H9 (cell line): ENCODE results near the gene NR1H2. TPM values are rescaled to one million over a fixed set of nuclear protein-coding genes. Genes with fewer than 3 reads are reported as not detected.

ENCODE experiments used
- DNase-seq: peaks from one replicate; pipeline ENCODE4 v3.0.0-alpha.2; 2017
- H2AFZ ChIP-seq: one replicate; pipeline ENCODE4 v1.6.1; 2013; ENCODE audit warnings: mild to moderate bottlenecking, low read length, control low read depth, moderate library complexity
- H2AK5ac ChIP-seq: 2 replicates; pipeline ENCODE4 v1.6.1; 2013; ENCODE audit warnings: low read length, control low read depth, mixed read lengths; ENCODE audit not compliant: insufficient read length
- H2BK120ac ChIP-seq: one replicate; pipeline ENCODE4 v1.6.1; 2013; ENCODE audit warnings: low read depth, mild to moderate bottlenecking, low read length, control low read depth, inconsistent platforms; ENCODE audit not compliant: poor library complexity, severe bottlenecking
- H2BK12ac ChIP-seq: 2 replicates; pipeline ENCODE4 v1.6.1; 2013; ENCODE audit warnings: low read length, control low read depth, mixed read lengths, low read depth; ENCODE audit not compliant: insufficient read length
- H2BK15ac ChIP-seq: 2 replicates; pipeline ENCODE4 v1.6.1; 2013; ENCODE audit warnings: low read depth, low read length, control low read depth
- H2BK20ac ChIP-seq: one replicate; pipeline ENCODE4 v1.6.1; 2013; ENCODE audit warnings: low read depth, mild to moderate bottlenecking, low read length, control low read depth, inconsistent platforms; ENCODE audit not compliant: poor library complexity, severe bottlenecking
- H2BK5ac ChIP-seq: 2 replicates; pipeline ENCODE4 v1.6.1; 2013; ENCODE audit warnings: low read length, control low read depth, mixed read lengths; ENCODE audit not compliant: insufficient read length
- H3K14ac ChIP-seq: 2 replicates; pipeline ENCODE4 v1.6.1; 2013; ENCODE audit warnings: low read length, control low read depth; ENCODE audit not compliant: insufficient read depth
- H3K18ac ChIP-seq: 2 replicates; pipeline ENCODE4 v1.6.1; 2013; ENCODE audit warnings: low read depth, mild to moderate bottlenecking, mixed read lengths, low read length, control low read depth; ENCODE audit not compliant: insufficient read length
- H3K23ac ChIP-seq: 2 replicates; pipeline ENCODE4 v1.6.1; 2013; ENCODE audit warnings: low read length, control low read depth, mixed read lengths, low read depth; ENCODE audit not compliant: insufficient read length
- H3K23me2 ChIP-seq: 2 replicates; pipeline ENCODE4 v1.6.1; 2013; ENCODE audit warnings: low read depth, mild to moderate bottlenecking, mixed read lengths, low read length, control low read depth; ENCODE audit not compliant: insufficient read length, poor library complexity, severe bottlenecking
- H3K27ac ChIP-seq: 2 replicates; pipeline ENCODE4 v1.5.1; 2013; ENCODE audit warnings: low read length, control low read depth, mixed read lengths, low read depth; ENCODE audit not compliant: insufficient read length
- H3K27me3 ChIP-seq: 2 replicates; pipeline ENCODE4 v1.6.1; 2013; ENCODE audit warnings: low read length, control low read depth, inconsistent platforms; ENCODE audit not compliant: insufficient read depth
- H3K4ac ChIP-seq: 2 replicates; pipeline ENCODE4 v1.6.1; 2013; ENCODE audit warnings: low read depth, mild to moderate bottlenecking, control low read depth, inconsistent platforms, low read length, moderate library complexity
- H3K4me1 ChIP-seq: 2 replicates; pipeline ENCODE4 v1.6.1; 2013; ENCODE audit warnings: low read length, control low read depth, inconsistent platforms; ENCODE audit not compliant: insufficient read depth
- H3K4me2 ChIP-seq: 2 replicates; pipeline ENCODE4 v1.6.1; 2013; ENCODE audit warnings: low read length, control low read depth, mixed read lengths; ENCODE audit not compliant: insufficient read length, insufficient read depth
- H3K56ac ChIP-seq: 2 replicates; pipeline ENCODE4 v1.6.1; 2013; ENCODE audit warnings: low read depth, mild to moderate bottlenecking, mixed read lengths, low read length, control low read depth; ENCODE audit not compliant: insufficient read length
- H3K79me1 ChIP-seq: 2 replicates; pipeline ENCODE4 v1.6.1; 2013; ENCODE audit warnings: low read depth, mild to moderate bottlenecking, moderate library complexity, low read length, control low read depth, inconsistent platforms; ENCODE audit not compliant: insufficient read depth, poor library complexity, severe bottlenecking
- H3K79me2 ChIP-seq: 2 replicates; pipeline ENCODE4 v1.6.1; 2013; ENCODE audit warnings: low read length, control low read depth, inconsistent platforms; ENCODE audit not compliant: insufficient read depth
- H3K9ac ChIP-seq: 2 replicates; pipeline ENCODE4 v1.6.1; 2013; ENCODE audit warnings: low read length, control low read depth, mixed read lengths; ENCODE audit not compliant: insufficient read length; ENCODE audit errors: extremely low read depth
- H3K9me3 ChIP-seq: one replicate; pipeline ENCODE4 v1.6.1; 2013; ENCODE audit warnings: low read depth, low read length, inconsistent platforms; ENCODE audit not compliant: control insufficient read depth
- H3T11ph ChIP-seq: one replicate; pipeline ENCODE4 v1.6.1; 2013; ENCODE audit warnings: mild to moderate bottlenecking, low read length, control low read depth, inconsistent platforms
- H4K20me1 ChIP-seq: one replicate; pipeline ENCODE4 v1.6.1; 2013; ENCODE audit not compliant: control insufficient read depth, insufficient read length, insufficient read depth
- H4K5ac ChIP-seq: 2 replicates; pipeline ENCODE4 v1.6.1; 2013; ENCODE audit warnings: low read depth, mild to moderate bottlenecking, mixed read lengths, low read length, control low read depth; ENCODE audit not compliant: insufficient read length
- H4K8ac ChIP-seq: replicated peaks from 2 replicates; pipeline ENCODE4 v1.6.1; 2013; ENCODE audit warnings: low read length, control low read depth, mixed read lengths, low read depth; ENCODE audit not compliant: insufficient read length
- H4K91ac ChIP-seq: 2 replicates; pipeline ENCODE4 v1.6.1; 2013; ENCODE audit warnings: low read depth, mild to moderate bottlenecking, moderate library complexity, mixed read lengths, low read length, control low read depth; ENCODE audit not compliant: insufficient read length
- H3K27ac Mint-ChIP-seq, 3 experiments: 2 replicates in 2 of 3; 3 replicates in 1 of 3; pipeline ENCODE4 v1.8.0; 2020 to 2021; ENCODE audit warnings: mixed read lengths in 3 of 3, mild to moderate bottlenecking in 1 of 3, moderate library complexity in 1 of 3
- H3K27me3 Mint-ChIP-seq: 2 replicates; pipeline ENCODE4 v1.8.0; 2021; ENCODE audit warnings: low read depth, mild to moderate bottlenecking, moderate library complexity, mixed read lengths
- H3K36me3 Mint-ChIP-seq, 3 experiments: 2 replicates in 2 of 3; 3 replicates in 1 of 3; pipeline ENCODE4 v1.8.0; 2020 to 2021; ENCODE audit warnings: low read depth in 3 of 3, mixed read lengths in 3 of 3; ENCODE audit not compliant: insufficient read depth in 1 of 3
- H3K4me1 Mint-ChIP-seq, 2 experiments: 2 replicates each; pipeline ENCODE4 v1.8.0; 2020; ENCODE audit warnings: mixed read lengths in 2 of 2
- H3K4me3 Mint-ChIP-seq, 2 experiments: 2 replicates in 1 of 2; 3 replicates in 1 of 2; pipeline ENCODE4 v1.8.0; 2020 to 2021; ENCODE audit warnings: mild to moderate bottlenecking in 2 of 2, mixed read lengths in 2 of 2, moderate library complexity in 1 of 2
- H3K9me3 Mint-ChIP-seq, 2 experiments: 2 replicates in 1 of 2; 3 replicates in 1 of 2; pipeline ENCODE4 v1.8.0; 2020; ENCODE audit warnings: mild to moderate bottlenecking in 2 of 2, mixed read lengths in 2 of 2, moderate library complexity in 1 of 2
- WGBS: extraction: QIAGEN DNeasy Blood & Tissue Kit; methylation state at CpG from one replicate; pipeline ENCODE4 v1.1.7; 2013; ENCODE audit warnings: missing lambda C conversion rate, low lambda C conversion rate, mixed read lengths; ENCODE audit not compliant: insufficient read length; ENCODE audit errors: extremely low coverage; 5-methylcytosine and 5-hydroxymethylcytosine counted together
- total RNA-seq: library from RNA; stranded (reverse); gene quantifications from 2 replicates; pipeline ENCODE4 v1.2.1, GENCODE V29; 2021
- TF ChIP-seq, protein P1 (sequence below): fragments of 200-600 bp; sonication (generic); conservative IDR thresholded peaks from 3 replicates; pipeline ENCODE4 v1.8.0; 2021; ENCODE audit warnings: antibody characterized with exemption, mild to moderate bottlenecking

The NR1H2 gene
- total RNA-seq, 1 experiment from 2014 or later, result 33.2 TPM

- Histone ChIP-seq H3K4ac (no peak overlapping the region), H2BK5ac (no peak overlapping the region), H3K23ac (no peak overlapping the region), H3K23me2 (peaks cover 3% of the 10 kb centered on the region), H4K5ac (no peak overlapping the region), H3T11ph (no peak overlapping the region), H3K14ac (no peak overlapping the region), H2BK12ac (no peak overlapping the region), H2AFZ (no peak overlapping the region), H2AK5ac (no peak overlapping the region), H4K20me1 (no peaks in the 10 kb centered on the region), H3K79me1 (no peaks in the 10 kb centered on the region), H3K4me2 (no peak overlapping the region), H3K9me3 (no peaks in the 10 kb centered on the region), H4K8ac (no peak overlapping the region), H3K56ac (no peak overlapping the region), H3K9ac (no peak overlapping the region), H2BK15ac (no peak overlapping the region), H2BK120ac (no peak overlapping the region), H3K27ac (no peak overlapping the region), H3K79me2 (no peaks in the 10 kb centered on the region), H3K27me3 (no peaks in the 10 kb centered on the region), H2BK20ac (no peak overlapping the region), H3K18ac (no peak overlapping the region), H3K4me1 (no peaks in the 10 kb centered on the region), H4K91ac (no peak overlapping the region)
- Mint-ChIP-seq H3K4me3 (no peak overlapping the region), H3K9me3 (peaks cover 0 to 2% of the 10 kb centered on the region in 2 experiments; a peak in 2 of 5 replicates), H3K27ac (no peak overlapping the region), H3K27me3 (peaks cover 1% of the 10 kb centered on the region; the same call in 1 of the 2 replicates), H3K36me3 (peaks cover 30 to 55% (median 45%) of the 10 kb centered on the region in 3 experiments), H3K4me1 (peaks cover 7 to 13% of the 10 kb centered on the region in 2 experiments)
- no CpG with 5 or more reads among the region's 21 CpGs for WGBS
- TF ChIP-seq, protein P1, sequence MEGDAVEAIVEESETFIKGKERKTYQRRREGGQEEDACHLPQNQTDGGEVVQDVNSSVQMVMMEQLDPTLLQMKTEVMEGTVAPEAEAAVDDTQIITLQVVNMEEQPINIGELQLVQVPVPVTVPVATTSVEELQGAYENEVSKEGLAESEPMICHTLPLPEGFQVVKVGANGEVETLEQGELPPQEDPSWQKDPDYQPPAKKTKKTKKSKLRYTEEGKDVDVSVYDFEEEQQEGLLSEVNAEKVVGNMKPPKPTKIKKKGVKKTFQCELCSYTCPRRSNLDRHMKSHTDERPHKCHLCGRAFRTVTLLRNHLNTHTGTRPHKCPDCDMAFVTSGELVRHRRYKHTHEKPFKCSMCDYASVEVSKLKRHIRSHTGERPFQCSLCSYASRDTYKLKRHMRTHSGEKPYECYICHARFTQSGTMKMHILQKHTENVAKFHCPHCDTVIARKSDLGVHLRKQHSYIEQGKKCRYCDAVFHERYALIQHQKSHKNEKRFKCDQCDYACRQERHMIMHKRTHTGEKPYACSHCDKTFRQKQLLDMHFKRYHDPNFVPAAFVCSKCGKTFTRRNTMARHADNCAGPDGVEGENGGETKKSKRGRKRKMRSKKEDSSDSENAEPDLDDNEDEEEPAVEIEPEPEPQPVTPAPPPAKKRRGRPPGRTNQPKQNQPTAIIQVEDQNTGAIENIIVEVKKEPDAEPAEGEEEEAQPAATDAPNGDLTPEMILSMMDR, result no peak
- no peak for DNase-seq
These were observed 37.3 kb downstream of the NR1H2 start for GRCh38 chr19:50413531-50413930.
